K562 (cell line): ENCODE measurements around the gene NEK4. TPM values are rescaled to one million over a fixed set of nuclear protein-coding genes. Genes with fewer than 3 reads are reported as not detected.

Source experiments
- ATAC-seq: fragments of 200-7000 bp; cut with Tn5 transposase; 3 replicates; pipeline ENCODE4 v1.9.1; 2020; ENCODE audit warnings: moderate library complexity
- BruUV-seq: library from RNA; stranded (reverse); fragments of 400-500 nt; replicated peaks from 2 replicates; lab custom pipeline; 2021; lab: Mats Ljungman, UMichigan
- CTCF ChIA-PET: fragments of 300-600 bp; formaldehyde crosslinking; extraction: SDS; loops from one replicate; lab custom pipeline; 2021; ENCODE audit warnings: low intra/inter-chr PET ratio; lab: Yijun Ruan, JAX
- POLR2A ChIA-PET: fragments of 300-600, 350-650 bp; sonication (Branson Sonifier 250); formaldehyde crosslinking; extraction: SDS; loops from one replicate; lab custom pipeline; 2021; ENCODE audit warnings: antibody characterized with exemption, inconsistent platforms; lab: Yijun Ruan, JAX
- DNase-seq, 4 experiments: peaks; one replicate each; pipeline versions ENCODE4 v3.0.0 to v3.0.0-alpha.2; 2011 to 2018; ENCODE audit warnings: low spot score in 3 of 4, mixed read lengths in 3 of 4; ENCODE audit errors: extremely low read depth in 1 of 4
- FAIRE-seq: peaks from 2 replicates; lab custom pipeline; 2011; peaks lifted over from hg19 to GRCh38; lab: Jason Lieb, UNC
- H2AFZ ChIP-seq: 2 replicates; pipeline ENCODE4 v1.6.0; 2011; ENCODE audit warnings: low read depth, low read length, control low read depth, inconsistent platforms
- H3K27ac ChIP-seq: fragments of 200-600 bp; 3 replicates; pipeline ENCODE4 v1.8.0; 2011; ENCODE audit warnings: low read depth, mild to moderate bottlenecking, control low read depth, inconsistent platforms, low read length, moderate library complexity, mixed read lengths; ENCODE audit errors: extremely low read depth
- H3K27me3 ChIP-seq, 2 experiments: fragments of 300-600 bp in 1 of 2; 2 replicates in 1 of 2; 3 replicates in 1 of 2; pipeline versions ENCODE4 v1.6.0 to v1.8.0; 2011; ENCODE audit warnings: inconsistent platforms in 2 of 2, low read length in 2 of 2, mild to moderate bottlenecking in 1 of 2, mixed read lengths in 1 of 2, moderate library complexity in 1 of 2; ENCODE audit not compliant: control insufficient read depth in 2 of 2, insufficient read depth in 2 of 2
- H3K36me3 ChIP-seq: fragments of 300-600 bp; 3 replicates; pipeline ENCODE4 v1.8.0; 2011; ENCODE audit warnings: mild to moderate bottlenecking, low read length, inconsistent platforms; ENCODE audit not compliant: control insufficient read depth, insufficient read depth
- H3K4me1 ChIP-seq, 2 experiments: fragments of 200-600 bp in 1 of 2; replicated peaks in 1 of 2; 2 replicates in 1 of 2; 3 replicates in 1 of 2; pipeline versions ENCODE4 v1.5.1 to v1.8.0; 2011; ENCODE audit warnings: inconsistent platforms in 2 of 2, low read length in 2 of 2, mild to moderate bottlenecking in 1 of 2, mixed read lengths in 1 of 2, moderate library complexity in 1 of 2; ENCODE audit not compliant: control insufficient read depth in 2 of 2, insufficient read depth in 2 of 2
- H3K4me2 ChIP-seq: 2 replicates; pipeline ENCODE4 v1.6.1; 2011; ENCODE audit warnings: low read length, control low read depth, inconsistent platforms, mixed read lengths; ENCODE audit not compliant: insufficient read depth
- H3K4me3 ChIP-seq: fragments of 200-600 bp; sonication (generic), shearing (Covaris generic); 2 replicates; pipeline ENCODE4 v1.5.1; 2016; ENCODE audit warnings: control low read depth, inconsistent platforms
- H3K79me2 ChIP-seq: fragments of 200-600 bp; 3 replicates; pipeline ENCODE4 v1.8.0; 2011; ENCODE audit warnings: low read length, inconsistent platforms; ENCODE audit not compliant: control insufficient read depth, insufficient read depth
- H3K9ac ChIP-seq, 2 experiments: 2 replicates each; pipeline versions ENCODE4 v1.6.0 to v1.6.1; 2011; ENCODE audit warnings: low read depth in 2 of 2, low read length in 2 of 2, control low read depth in 1 of 2, inconsistent platforms in 1 of 2, mild to moderate bottlenecking in 1 of 2, mixed read lengths in 1 of 2; ENCODE audit not compliant: insufficient read depth in 1 of 2
- H3K9me1 ChIP-seq: one replicate; pipeline ENCODE4 v1.6.0; 2011; ENCODE audit warnings: inconsistent platforms, mild to moderate bottlenecking, low read length, moderate library complexity; ENCODE audit not compliant: control insufficient read depth, insufficient read depth
- H3K9me3 ChIP-seq: replicated peaks from 2 replicates; pipeline ENCODE4 v1.5.1; 2011; ENCODE audit warnings: low read depth, low read length, inconsistent platforms; ENCODE audit not compliant: control insufficient read depth, insufficient read depth
- H4K20me1 ChIP-seq: replicated peaks from 2 replicates; pipeline ENCODE4 v1.6.1; 2011; ENCODE audit warnings: low read length, inconsistent platforms, mixed read lengths; ENCODE audit not compliant: control insufficient read depth, insufficient read depth
- BCL6 ChIP-seq: fragments of 250-450 bp; sonication (Bioruptor Pico); IDR thresholded peaks from 2 replicates; pipeline ENCODE4 v1.4.0; 2020
- CBFB ChIP-seq: sonication (generic); formaldehyde crosslinking; IDR thresholded peaks from 2 replicates; pipeline ENCODE4 v1.4.0; 2020; ENCODE audit warnings: mild to moderate bottlenecking, missing genetic modification reagents
- ELF4 ChIP-seq: fragments of 450-650 bp; formaldehyde crosslinking; IDR thresholded peaks from 2 replicates; pipeline ENCODE4 v1.4.0; 2022; ENCODE audit warnings: missing genetic modification characterization
- FOSL1 ChIP-seq: fragments of 200-800 bp; sonication (Bioruptor generic); conservative IDR thresholded peaks from 2 replicates; pipeline ENCODE4 v1.6.1; 2016; ENCODE audit warnings: missing genetic modification characterization, missing compliant biosample characterization
- JUND ChIP-seq, 2 experiments: IDR thresholded peaks; 2 replicates in 1 of 2; 3 replicates in 1 of 2; pipeline ENCODE4 v1.6.1; 2011; ENCODE audit warnings: borderline replicate concordance in 2 of 2, low read depth in 2 of 2, low read length in 2 of 2, improper control_type of control experiment in 1 of 2, missing biosample characterization in 1 of 2, missing genetic modification characterization in 1 of 2, missing genetic modification reagents in 1 of 2
- KHSRP ChIP-seq: fragments of 450-650 bp; IDR thresholded peaks from 2 replicates; pipeline ENCODE4 v1.6.1; 2017
- MAFK ChIP-seq: IDR thresholded peaks from 2 replicates; pipeline ENCODE4 v1.6.1; 2011; ENCODE audit warnings: low read length, improper control_type of control experiment
- ZNF175 ChIP-seq: fragments of 200-800 bp; sonication (Bioruptor generic); IDR thresholded peaks from 2 replicates; pipeline ENCODE4 v1.6.1; 2016; ENCODE audit warnings: low read depth, mild to moderate bottlenecking, missing genetic modification characterization, missing compliant biosample characterization
- ZNF280B ChIP-seq: fragments of 250-450 bp; sonication (Bioruptor Pico); IDR thresholded peaks from 2 replicates; pipeline ENCODE4 v1.5.1; 2021; ENCODE audit warnings: mild to moderate bottlenecking
- ZNF3 ChIP-seq: fragments of 250-450 bp; sonication (Bioruptor Pico); IDR thresholded peaks from 2 replicates; pipeline ENCODE4 v1.5.0; 2021; ENCODE audit warnings: mild to moderate bottlenecking, moderate library complexity
- ZNF431 ChIP-seq: sonication (generic); formaldehyde crosslinking; IDR thresholded peaks from 2 replicates; pipeline ENCODE4 v1.8.0; 2022; ENCODE audit warnings: mild to moderate bottlenecking, missing genetic modification reagents
- ZNF584 ChIP-seq: fragments of 200-800 bp; sonication (Bioruptor generic); IDR thresholded peaks from 2 replicates; pipeline ENCODE4 v1.6.1; 2016; ENCODE audit warnings: low read depth, mild to moderate bottlenecking, missing genetic modification characterization, missing compliant biosample characterization
- ZNF586 ChIP-seq: fragments of 450-650 bp; formaldehyde crosslinking; conservative IDR thresholded peaks from 2 replicates; pipeline ENCODE4 v1.4.0; 2020; ENCODE audit warnings: mild to moderate bottlenecking, moderate library complexity
- WGBS: fragments of 100-300 bp; shearing (Covaris generic); methylation state at CpG from one replicate; pipeline ENCODE4 v1.1.6; 2016; ENCODE audit warnings: low coverage, mixed read lengths; ENCODE audit not compliant: insufficient coverage; ENCODE audit errors: missing lambda C conversion rate; 5-methylcytosine and 5-hydroxymethylcytosine counted together
- in situ Hi-C: fragments of 300-500 bp; cut with MboI; formaldehyde crosslinking; loops from 4 replicates; pipeline ENCODE4 v1.15.0; 2018; ENCODE audit warnings: inconsistent platforms, mixed read lengths
- intact Hi-C: fragments of 100-400 bp; cut with micrococcal nuclease; formaldehyde crosslinking; loops from 2 replicates; pipeline ENCODE4 v1.14.2; 2022
- polyA plus RNA-seq, 8 experiments: library from polyadenylated mRNA; depleted of rRNA in 4 of 8; stranded (reverse) in 5 of 8; unstranded in 3 of 8; fragments of >200 nt; fragmentation: Nextera tagmentation in 2 of 8; fragmentation: Illumina TruSeq in 1 of 8; extraction: Ambion mirVana in 2 of 8; extraction: Trizol in 1 of 8; gene quantifications; 2 replicates each; pipeline versions ENCODE4 v1.2.1 to v1.2.3, GENCODE V29; 2011 to 2014; ENCODE audit warnings: inconsistent platforms in 1 of 8, missing spikeins in 1 of 8
- total RNA-seq, 7 experiments: library from RNA; depleted of rRNA in 6 of 7; stranded (reverse); fragments of >200 nt in 6 of 7; fragmentation: Illumina TruSeq in 2 of 7; extraction: Trizol in 2 of 7; gene quantifications; 2 replicates each; pipeline versions ENCODE4 v1.2.1 to v1.2.3, GENCODE V29; 2011 to 2021; ENCODE audit warnings: low replicate concordance in 1 of 7

Gene NEK4
- total and polyA plus RNA-seq, 9 of the 15 experiments (the other 6 are each of a cell fraction or from before 2014, with no cell fraction given) = 5.8 to 23.1 (median 16.6) TPM

GRCh38 chr3:52679811-52680210, 90.9 kb downstream of the NEK4 start:
- TF ChIP-seq ZNF586 (no peak), FOSL1 (tag) (peak; percentile 70), JUND (IDR thresholded peaks at IDR 0.05; ENCODE audit: borderline replicate concordance, low read depth, low read length) (0 out of 2 replicates have a peak, but pooled peaks have one; percentile 4), JUND (tag; IDR thresholded peaks at IDR 0.05; ENCODE audit: borderline replicate concordance, low read depth, low read length) (no peak)
- no TSS peak for BruUV-seq
- ATAC-seq (no peak), DNase-seq (no peak), FAIRE-seq (no peak)
- no peaks in the 10 kb centered on the region for H4K20me1 ChIP-seq
- no peak overlapping the region for H3K4me3 ChIP-seq
- H3K9ac ChIP-seq = no peak overlapping the region
- 33% methylated on average over 1 of the region's 1 CpG for WGBS
- H3K9me3 ChIP-seq = no peaks in the 10 kb centered on the region
- H3K9me1 ChIP-seq = no peaks in the 10 kb centered on the region
- ChIA-PET POLR2A (interaction anchor here (0.6 to 0.9 kb wide), 2 partner anchors 17 to 189 kb away, joined by 3 to 4 read pairs; no protein-coding TSS in a partner anchor), CTCF (no interaction called here)
- peaks cover 50% of the 10 kb centered on the region; the same call in 2 of the 3 replicates for H3K36me3 ChIP-seq
- in situ Hi-C loops (no loop called here), intact Hi-C loops (loop anchor here (5.0 to 10.0 kb wide), 2 partner anchors 198 to 225 kb away; partner anchors contain the start of genes NISCH and TNNC1)
- no peak overlapping the region for H3K4me2 ChIP-seq
- no peaks in the 10 kb centered on the region for H3K27me3 ChIP-seq
- no peak overlapping the region for H3K27ac ChIP-seq
- H3K79me2 ChIP-seq = peaks cover 40% of the 10 kb centered on the region
- H2AFZ ChIP-seq = no peak overlapping the region
- H3K4me1 ChIP-seq = peaks cover 0 to 27% of the 10 kb centered on the region in 2 experiments; a peak in 2 of 5 replicates

GRCh38 chr3:52679199-52679538, 91.6 kb downstream of the NEK4 start:
- Histone ChIP-seq H3K36me3 (peaks cover 52% of the 10 kb centered on the region; the same call in 2 of the 3 replicates), H3K9me1 (no peaks in the 10 kb centered on the region), H3K9me3 (no peaks in the 10 kb centered on the region), H2AFZ (no peak overlapping the region), H3K4me3 (no peak overlapping the region), H3K4me1 (peaks cover 0 to 27% of the 10 kb centered on the region in 2 experiments; a peak in 2 of 5 replicates), H3K27ac (no peak overlapping the region; the same call in 2 of the 3 replicates), H4K20me1 (no peaks in the 10 kb centered on the region), H3K79me2 (peaks cover 34% of the 10 kb centered on the region), H3K27me3 (no peaks in the 10 kb centered on the region), H3K9ac (no peak overlapping the region), H3K4me2 (no peak overlapping the region)
- ChIA-PET POLR2A (interaction anchor here (0.8 to 0.9 kb wide), 2 partner anchors 95 to 189 kb away, joined by 3 to 4 read pairs; no protein-coding TSS in a partner anchor), CTCF (no interaction called here)
- no TSS peak for BruUV-seq
- DNase-seq (no peak), FAIRE-seq (no peak), ATAC-seq (no peak)
- 78% methylated on average over 3 of the region's 3 CpGs for WGBS
- in situ Hi-C loops = no loop called here
- intact Hi-C loops = no loop called here
- TF ChIP-seq MAFK (no peak), CBFB (CRISPR knock-in tag) (no peak), ELF4 (no peak), BCL6 (CRISPR knock-in tag) (no peak), KHSRP (no peak), ZNF584 (peak; percentile 72; the same call in 1 of the 2 replicates), ZNF175 (peak; percentile 69; the same call in 1 of the 2 replicates), ZNF280B (CRISPR knock-in tag) (no peak), ZNF431 (CRISPR knock-in tag) (no peak), ZNF3 (no peak)
